ENCODE results near the gene DKK3. TPM values are rescaled to one million over a fixed set of nuclear protein-coding genes. Genes with fewer than 3 reads are reported as not detected.

DKK3 gene
- total RNA-seq, 4 donors from 2014 or later, result 4.1 to 31.7 (median 7.2) TPM

DNA sequence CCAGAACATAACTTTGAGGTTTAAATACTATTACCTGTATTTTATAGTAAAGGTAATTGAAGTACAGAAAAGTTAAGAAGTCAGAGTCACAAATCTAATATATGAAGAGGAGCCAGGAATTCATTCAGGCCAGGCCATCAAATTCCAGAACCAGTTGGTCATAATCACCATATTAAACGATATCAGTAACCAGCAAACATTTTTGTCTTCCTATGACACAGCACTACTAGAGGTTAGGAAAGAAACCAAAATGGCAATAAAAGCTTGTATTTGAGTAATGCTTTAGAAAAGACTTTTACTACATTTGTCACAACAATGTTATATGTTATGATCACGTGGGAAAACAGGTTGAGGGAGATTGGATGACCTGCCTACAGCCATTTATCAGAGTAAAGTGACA lies 62.2 kb downstream of the DKK3 start:
- H3K9me3 ChIP-seq, result no peaks in the 10 kb centered on the region
- peaks cover 0 to 5% of the 10 kb centered on the region in 2 donors for H3K4me1 ChIP-seq
- DNase-seq (no peak), ATAC-seq (no peak)
- no peak overlapping the region for H3K4me3 ChIP-seq
- no peak overlapping the region for H3K27ac ChIP-seq
- peaks cover 0 to 44% of the 10 kb centered on the region in 2 donors for H3K36me3 ChIP-seq
- intact Hi-C loops (cut with DNase I; ENCODE audit: low total_unique reads) (no loop called here), in situ Hi-C loops (cut with MboI; ENCODE audit: low sequenced_read_pairs in 4 of 4) (loop anchor here in 2 of 4 donors (25.0 kb wide), 2 partner anchors 91 to 341 kb away; no protein-coding TSS in a partner anchor)
- no peaks in the 10 kb centered on the region for H3K27me3 ChIP-seq
- TF ChIP-seq, protein P1, sequence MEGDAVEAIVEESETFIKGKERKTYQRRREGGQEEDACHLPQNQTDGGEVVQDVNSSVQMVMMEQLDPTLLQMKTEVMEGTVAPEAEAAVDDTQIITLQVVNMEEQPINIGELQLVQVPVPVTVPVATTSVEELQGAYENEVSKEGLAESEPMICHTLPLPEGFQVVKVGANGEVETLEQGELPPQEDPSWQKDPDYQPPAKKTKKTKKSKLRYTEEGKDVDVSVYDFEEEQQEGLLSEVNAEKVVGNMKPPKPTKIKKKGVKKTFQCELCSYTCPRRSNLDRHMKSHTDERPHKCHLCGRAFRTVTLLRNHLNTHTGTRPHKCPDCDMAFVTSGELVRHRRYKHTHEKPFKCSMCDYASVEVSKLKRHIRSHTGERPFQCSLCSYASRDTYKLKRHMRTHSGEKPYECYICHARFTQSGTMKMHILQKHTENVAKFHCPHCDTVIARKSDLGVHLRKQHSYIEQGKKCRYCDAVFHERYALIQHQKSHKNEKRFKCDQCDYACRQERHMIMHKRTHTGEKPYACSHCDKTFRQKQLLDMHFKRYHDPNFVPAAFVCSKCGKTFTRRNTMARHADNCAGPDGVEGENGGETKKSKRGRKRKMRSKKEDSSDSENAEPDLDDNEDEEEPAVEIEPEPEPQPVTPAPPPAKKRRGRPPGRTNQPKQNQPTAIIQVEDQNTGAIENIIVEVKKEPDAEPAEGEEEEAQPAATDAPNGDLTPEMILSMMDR (IDR thresholded peaks at IDR 0.05 in 4 of 5, conservative IDR thresholded peaks at IDR 0.05 in 1 of 5), result no peak
- TF ChIP-seq POLR2A (IDR thresholded peaks at IDR 0.05), result no peak

DNA sequence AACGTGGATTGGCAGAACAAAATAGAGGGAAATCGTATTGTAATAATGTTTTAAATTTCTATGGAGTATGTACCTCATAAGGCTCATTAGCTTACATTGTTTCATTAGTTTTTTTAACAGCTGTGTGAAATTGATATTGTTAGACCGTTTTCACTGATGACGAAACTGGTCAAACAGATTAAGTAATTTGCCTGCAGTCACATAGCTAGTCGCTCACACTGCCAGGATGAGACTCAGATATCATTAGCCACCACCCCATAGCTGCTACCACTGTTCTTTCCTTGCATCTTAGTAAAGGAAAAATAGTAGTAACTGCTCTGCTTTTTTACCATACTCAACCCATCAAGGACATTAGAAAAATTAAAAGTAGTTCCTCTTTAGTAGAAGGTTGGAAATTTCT lies 64.0 kb downstream of the DKK3 start:
- H3K4me1 ChIP-seq, result peaks cover 0 to 5% of the 10 kb centered on the region in 2 donors
- intact Hi-C loops (cut with DNase I; ENCODE audit: low total_unique reads), result no loop called here
- H3K4me3 ChIP-seq, result no peak overlapping the region
- TF ChIP-seq, protein P1 (IDR thresholded peaks at IDR 0.05 in 4 of 5, conservative IDR thresholded peaks at IDR 0.05 in 1 of 5), result no peak
- H3K9me3 ChIP-seq, result no peaks in the 10 kb centered on the region
- no peaks in the 10 kb centered on the region for H3K27me3 ChIP-seq
- DNase-seq (peak in 1 of 2 donors; percentile 20), ATAC-seq (peak; percentile 85 to 95)
- H3K27ac ChIP-seq, result peak overlapping the region in 1 of 4 donors; percentile 3
- peaks cover 0 to 43% of the 10 kb centered on the region in 2 donors for H3K36me3 ChIP-seq
- in situ Hi-C loops (cut with MboI; ENCODE audit: low sequenced_read_pairs in 4 of 4), result loop anchor here in 2 of 4 donors (25.0 kb wide), 2 partner anchors 93 to 343 kb away; no protein-coding TSS in a partner anchor

DNA sequence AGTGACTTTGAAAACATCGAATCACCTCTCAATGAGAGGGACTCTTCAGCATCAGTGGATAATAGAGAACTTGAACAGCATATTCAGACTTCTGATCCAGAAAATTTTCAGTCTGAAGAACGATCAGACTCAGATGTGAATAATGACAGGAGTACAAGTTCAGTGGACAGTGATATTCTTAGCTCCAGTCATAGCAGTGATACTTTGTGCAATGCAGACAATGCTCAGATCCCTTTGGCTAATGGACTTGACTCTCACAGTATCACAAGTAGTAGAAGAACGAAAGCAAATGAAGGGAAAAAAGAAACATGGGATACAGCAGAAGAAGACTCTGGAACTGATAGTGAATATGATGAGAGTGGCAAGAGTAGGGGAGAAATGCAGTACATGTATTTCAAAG lies 65.8 kb downstream of the DKK3 start:
- Histone ChIP-seq H3K9me3 (no peaks in the 10 kb centered on the region), H3K4me1 (peaks cover 0 to 5% of the 10 kb centered on the region in 2 donors), H3K27ac (no peak overlapping the region), H3K4me3 (no peak overlapping the region), H3K36me3 (peaks cover 0 to 45% of the 10 kb centered on the region in 2 donors), H3K27me3 (no peaks in the 10 kb centered on the region)
- intact Hi-C loops (cut with DNase I; ENCODE audit: low total_unique reads) (no loop called here), in situ Hi-C loops (cut with MboI; ENCODE audit: low sequenced_read_pairs in 4 of 4) (loop anchor here in 2 of 4 donors (25.0 kb wide), 2 partner anchors 95 to 345 kb away; no protein-coding TSS in a partner anchor)
- DNase-seq, result no peak
- TF ChIP-seq, protein P1 (IDR thresholded peaks at IDR 0.05 in 4 of 5, conservative IDR thresholded peaks at IDR 0.05 in 1 of 5), result no peak
- no peak for TF ChIP-seq POLR2A (IDR thresholded peaks at IDR 0.05)
- ATAC-seq, result no peak

DNA sequence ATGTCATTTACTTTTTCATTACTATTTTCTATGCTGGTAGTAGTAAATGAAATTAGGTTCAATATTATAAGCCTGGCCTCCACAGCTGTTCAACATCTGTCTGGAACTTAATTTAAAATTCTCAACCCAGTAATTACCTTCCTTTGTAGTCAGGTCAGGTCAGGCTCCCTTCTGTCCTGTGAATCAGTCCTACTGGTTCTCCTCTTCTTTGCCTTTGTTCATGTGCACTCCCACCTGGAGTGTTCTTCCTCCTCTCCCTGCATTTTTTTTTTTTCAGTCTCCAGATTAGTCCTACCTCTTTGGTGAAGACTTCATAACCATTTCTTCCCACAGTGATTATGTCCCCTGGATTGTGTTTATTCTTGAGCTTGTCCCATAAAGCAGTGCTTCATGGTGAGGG lies 67.9 kb downstream of the DKK3 start:
- DNase-seq (no peak), ATAC-seq (no peak)
- H3K36me3 ChIP-seq, result peaks cover 0 to 58% of the 10 kb centered on the region in 2 donors
- in situ Hi-C loops (cut with MboI; ENCODE audit: low sequenced_read_pairs in 4 of 4) (loop anchor here in 2 of 4 donors (25.0 kb wide), 2 partner anchors 97 to 347 kb away; no protein-coding TSS in a partner anchor), intact Hi-C loops (cut with DNase I; ENCODE audit: low total_unique reads) (no loop called here)
- no peak overlapping the region for H3K27ac ChIP-seq
- no peak for TF ChIP-seq POLR2A (IDR thresholded peaks at IDR 0.05)
- TF ChIP-seq, protein P1 (IDR thresholded peaks at IDR 0.05 in 4 of 5, conservative IDR thresholded peaks at IDR 0.05 in 1 of 5), result no peak
- H3K4me3 ChIP-seq, result no peak overlapping the region
- no peaks in the 10 kb centered on the region for H3K27me3 ChIP-seq
- H3K4me1 ChIP-seq, result peaks cover 0 to 5% of the 10 kb centered on the region in 2 donors
- no peaks in the 10 kb centered on the region for H3K9me3 ChIP-seq
